ENCODE measurements around the gene TC2N. TPM values are rescaled to one million over a fixed set of nuclear protein-coding genes. Genes with fewer than 3 reads are reported as not detected.

Gene TC2N
- total and polyA plus RNA-seq, 9 of the 15 experiments (the other 6 are each of a cell fraction or from before 2014, with no cell fraction given): 2.0 to 12.5 (median 7.3) TPM

DNA sequence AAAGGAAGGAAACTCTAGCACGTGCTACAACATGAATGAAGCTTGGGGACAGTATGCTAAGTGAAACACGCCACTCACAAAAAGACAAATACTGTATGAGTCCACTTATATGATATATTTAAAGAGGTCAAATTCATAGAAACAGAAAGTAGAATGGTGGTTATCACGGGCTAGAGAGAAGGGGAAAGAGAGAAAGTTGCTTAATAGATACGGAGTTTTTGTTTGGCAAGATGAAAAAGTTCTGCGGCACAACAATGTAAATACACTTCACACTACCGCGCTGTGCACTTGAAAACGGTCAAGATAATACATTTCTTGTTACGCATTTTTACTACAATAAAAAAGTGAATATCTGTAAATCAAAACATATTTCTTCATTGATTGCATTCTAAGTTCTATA, 42.9 kb upstream of the TC2N start:
- Histone ChIP-seq H4K20me1 (replicated peaks; ENCODE audit: control insufficient read depth, insufficient read depth, low read length) (no peaks in the 10 kb centered on the region), H3K79me2 (ENCODE audit: control insufficient read depth, insufficient read depth, low read length) (no peaks in the 10 kb centered on the region), H3K9ac (ENCODE audit: insufficient read depth in 1 of 2, low read depth in 2 of 2, low read length in 2 of 2) (no peak overlapping the region), H3K4me2 (ENCODE audit: insufficient read depth, low read length) (no peak overlapping the region), H2AFZ (ENCODE audit: low read depth, low read length) (no peak overlapping the region), H3K4me1 (replicated peaks in 1 of 2; ENCODE audit: control insufficient read depth in 2 of 2, insufficient read depth in 2 of 2, low read length in 2 of 2) (no peaks in the 10 kb centered on the region), H3K27ac (ENCODE audit: extremely low read depth, low read depth, low read length) (no peak overlapping the region), H3K27me3 (ENCODE audit: control insufficient read depth in 2 of 2, insufficient read depth in 2 of 2, low read length in 2 of 2) (peaks cover 0 to 2% of the 10 kb centered on the region in 2 experiments; a peak in 1 of 5 replicates), H3K4me3 (no peak overlapping the region), H3K9me3 (replicated peaks; ENCODE audit: control insufficient read depth, insufficient read depth, low read depth, low read length) (no peaks in the 10 kb centered on the region), H3K9me1 (ENCODE audit: control insufficient read depth, insufficient read depth, low read length) (no peaks in the 10 kb centered on the region), H3K36me3 (ENCODE audit: control insufficient read depth, insufficient read depth, low read length) (no peaks in the 10 kb centered on the region)
- TF ChIP-seq ZSCAN32 (CRISPR knock-in tag; IDR thresholded peaks at IDR 0.05) (no peak), KAT8 (IDR thresholded peaks at IDR 0.05; ENCODE audit: low read depth) (no peak), STAG1 (CRISPR knock-in tag; IDR thresholded peaks at IDR 0.05; ENCODE audit: borderline replicate concordance) (no peak), STAT5A (IDR thresholded peaks at IDR 0.05; ENCODE audit: borderline replicate concordance, low read length) (no peak), ARID3B (CRISPR knock-in tag; IDR thresholded peaks at IDR 0.05; ENCODE audit: borderline replicate concordance) (no peak), KDM2B (CRISPR knock-in tag; IDR thresholded peaks at IDR 0.05) (no peak), MGA (IDR thresholded peaks at IDR 0.05) (no peak), ZNF41 (CRISPR knock-in tag; conservative IDR thresholded peaks at IDR 0.05) (no peak), RBM22 (IDR thresholded peaks at IDR 0.05; ENCODE audit: low read depth, low read length, poor library complexity, severe bottlenecking) (no peak)
- in situ Hi-C loops (cut with MboI) (no loop called here), intact Hi-C loops (cut with micrococcal nuclease) (no loop called here)
- BruUV-seq (replicated peaks): no TSS peak
- POLR2A ChIA-PET: no interaction called here
- ATAC-seq (no peak), DNase-seq (ENCODE audit: extremely low read depth in 1 of 4, low spot score in 3 of 4) (no peak), FAIRE-seq (no peak)
- CTCF ChIA-PET (ENCODE audit: low intra/inter-chr PET ratio): interaction anchor here (0.7 kb wide), 1 partner anchor 324 kb away, joined by 4 read pairs; no protein-coding TSS in a partner anchor
- WGBS (ENCODE audit: insufficient coverage, low coverage, missing lambda C conversion rate): 54% methylated on average over 9 of the region's 9 CpGs
